ENCODE data around the gene GPALPP1.
"Not testable (repeated sequence)": the region's sequence is repeated elsewhere in the genome, so short reads cannot be mapped to it uniquely, and the experiment has no call there.

GPALPP1 gene

DNA sequence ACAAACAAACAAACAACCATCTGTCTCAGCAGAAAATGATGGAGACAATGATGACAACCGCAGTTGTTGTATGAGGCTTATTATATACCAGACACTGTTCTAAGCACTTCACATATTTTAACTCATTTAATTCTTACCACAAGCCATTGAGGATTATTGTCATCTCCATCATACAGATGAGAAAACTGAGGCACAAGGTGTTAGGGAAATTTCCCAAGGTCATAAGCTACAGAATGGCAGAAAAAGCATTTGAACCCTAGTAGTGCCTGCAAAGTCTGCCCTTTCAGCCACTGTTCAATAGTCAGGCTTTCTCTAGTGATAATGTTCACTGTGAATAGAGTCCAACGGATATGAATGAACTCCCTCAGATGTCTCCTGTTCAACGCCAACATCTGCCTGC lies 60.1 kb downstream of the GPALPP1 start:
- no peaks in the 10 kb centered on the region for H3K36me3 ChIP-seq (ENCODE audit: control insufficient read depth, insufficient read depth, low read length)
- no peaks in the 10 kb centered on the region for H3K4me1 ChIP-seq (ENCODE audit: control insufficient read depth, insufficient read depth, low read length)
- no peak overlapping the region for H3K4me3 ChIP-seq (ENCODE audit: low read length)
- no peak overlapping the region for H3K9ac ChIP-seq (ENCODE audit: low read length)
- H3K27me3 ChIP-seq (ENCODE audit: control insufficient read depth, insufficient read depth, low read length): peaks cover 1% of the 10 kb centered on the region
- no peak overlapping the region for H3K27ac ChIP-seq (ENCODE audit: low read depth, low read length)

DNA sequence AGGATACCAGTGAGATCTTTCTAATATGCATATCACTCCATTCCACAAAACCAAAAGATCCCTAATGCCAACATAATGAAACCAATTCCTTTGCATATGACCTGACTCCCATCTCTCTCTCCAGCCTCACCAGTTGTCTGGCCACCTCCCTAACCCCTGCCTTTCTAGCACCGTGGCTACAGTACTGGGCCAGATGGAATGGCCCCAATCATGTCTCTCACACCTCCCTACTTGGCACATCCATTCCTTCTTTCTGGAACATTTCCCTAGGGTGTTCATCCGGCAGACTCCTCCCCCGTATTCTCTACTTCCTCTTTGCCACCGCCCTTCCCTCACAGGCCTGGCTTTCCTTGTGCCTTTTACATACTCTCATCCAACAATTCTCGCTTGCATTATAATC lies 62.0 kb downstream of the GPALPP1 start:
- Histone ChIP-seq H3K27me3 (ENCODE audit: control insufficient read depth, insufficient read depth, low read length) (peaks cover 1% of the 10 kb centered on the region), H3K27ac (ENCODE audit: low read depth, low read length) (no peak overlapping the region), H3K4me1 (ENCODE audit: control insufficient read depth, insufficient read depth, low read length) (peaks cover 13% of the 10 kb centered on the region), H3K4me3 (ENCODE audit: low read length) (no peak overlapping the region), H3K9ac (ENCODE audit: low read length) (no peak overlapping the region), H3K36me3 (ENCODE audit: control insufficient read depth, insufficient read depth, low read length) (no peaks in the 10 kb centered on the region)

DNA sequence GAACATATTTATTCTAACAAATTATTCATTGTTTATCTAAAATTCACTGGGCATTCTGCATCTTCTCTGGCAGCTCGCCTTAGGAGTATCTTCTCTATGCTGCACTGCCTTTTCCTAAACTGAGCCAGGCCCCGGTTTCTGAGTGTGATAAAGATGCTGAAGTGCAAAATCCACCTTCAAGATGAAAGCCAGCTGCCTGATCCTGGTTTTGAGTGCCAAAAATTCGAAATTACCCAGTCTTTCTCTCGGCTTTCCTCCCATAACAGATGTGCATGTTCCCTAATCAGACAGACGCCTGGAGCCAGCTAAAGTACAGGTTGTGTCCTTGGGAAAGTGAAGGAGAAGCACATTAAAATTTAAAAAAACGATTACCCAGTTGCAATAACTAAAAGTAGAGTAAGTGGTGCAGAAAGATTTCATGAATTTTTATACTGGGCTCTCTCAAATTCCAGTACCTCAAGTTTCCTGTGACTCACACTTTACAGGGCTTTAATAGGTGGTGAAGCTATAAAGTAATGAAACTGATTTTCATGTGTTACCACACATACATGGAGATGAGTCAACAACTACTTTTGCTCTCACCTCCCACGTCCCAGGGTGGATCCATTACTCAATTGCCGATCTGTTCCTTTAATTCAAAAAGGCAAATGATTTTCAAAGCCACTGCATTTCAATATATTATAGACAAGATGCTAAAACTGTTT lies 66.0 kb downstream of the GPALPP1 start:
- peak overlapping the region; percentile 85 for H3K27ac ChIP-seq (ENCODE audit: low read depth, low read length)
- H3K4me1 ChIP-seq (ENCODE audit: control insufficient read depth, insufficient read depth, low read length): peaks cover 18% of the 10 kb centered on the region
- H3K9ac ChIP-seq (ENCODE audit: low read length): no peak overlapping the region
- H3K27me3 ChIP-seq (ENCODE audit: control insufficient read depth, insufficient read depth, low read length): peaks cover 1% of the 10 kb centered on the region
- H3K36me3 ChIP-seq (ENCODE audit: control insufficient read depth, insufficient read depth, low read length): no peaks in the 10 kb centered on the region
- H3K4me3 ChIP-seq (ENCODE audit: low read length): no peak overlapping the region

DNA sequence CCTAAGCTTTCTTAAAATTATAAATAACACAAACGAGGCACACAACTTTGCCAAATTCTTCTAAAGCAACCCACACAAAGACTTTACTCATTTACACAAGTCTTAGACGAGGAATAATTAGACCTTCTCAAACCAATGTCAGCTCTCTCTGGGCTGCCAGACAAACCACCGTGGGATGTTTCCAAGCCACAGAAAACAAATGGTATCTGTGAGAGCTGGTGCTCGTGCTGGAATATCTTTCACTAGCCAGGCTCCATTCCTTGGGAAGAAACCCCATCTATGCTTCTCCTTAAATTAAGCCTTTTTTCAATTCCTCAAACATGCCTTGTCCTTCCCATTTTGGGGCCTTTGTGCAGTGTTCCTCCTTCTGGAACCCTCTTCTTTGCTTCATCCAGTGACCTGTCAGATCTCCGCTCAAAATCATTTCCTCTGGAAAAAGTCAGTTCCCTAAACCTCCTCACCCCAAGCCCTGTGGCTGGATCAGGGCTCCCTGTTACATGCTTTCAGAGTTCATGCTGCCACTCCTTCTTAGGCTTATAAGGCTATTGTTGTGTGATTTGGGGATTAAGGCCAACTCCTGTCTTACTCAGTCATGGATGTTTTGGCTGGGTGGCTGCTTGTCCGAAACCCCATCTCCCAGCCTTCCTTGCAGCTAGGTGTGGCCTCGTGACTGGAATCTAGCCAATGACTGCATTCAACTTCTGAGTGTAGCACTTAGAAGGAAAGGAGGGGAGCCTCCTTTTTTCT lies 66.7 kb downstream of the GPALPP1 start:
- no peak overlapping the region for H3K9ac ChIP-seq (ENCODE audit: low read length)
- no peaks in the 10 kb centered on the region for H3K36me3 ChIP-seq (ENCODE audit: control insufficient read depth, insufficient read depth, low read length)
- H3K27me3 ChIP-seq (ENCODE audit: control insufficient read depth, insufficient read depth, low read length): peaks cover 1% of the 10 kb centered on the region
- no peak overlapping the region for H3K4me3 ChIP-seq (ENCODE audit: low read length)
- H3K27ac ChIP-seq (ENCODE audit: low read depth, low read length): peak overlapping the region; percentile 85
- H3K4me1 ChIP-seq (ENCODE audit: control insufficient read depth, insufficient read depth, low read length): peaks cover 18% of the 10 kb centered on the region

DNA sequence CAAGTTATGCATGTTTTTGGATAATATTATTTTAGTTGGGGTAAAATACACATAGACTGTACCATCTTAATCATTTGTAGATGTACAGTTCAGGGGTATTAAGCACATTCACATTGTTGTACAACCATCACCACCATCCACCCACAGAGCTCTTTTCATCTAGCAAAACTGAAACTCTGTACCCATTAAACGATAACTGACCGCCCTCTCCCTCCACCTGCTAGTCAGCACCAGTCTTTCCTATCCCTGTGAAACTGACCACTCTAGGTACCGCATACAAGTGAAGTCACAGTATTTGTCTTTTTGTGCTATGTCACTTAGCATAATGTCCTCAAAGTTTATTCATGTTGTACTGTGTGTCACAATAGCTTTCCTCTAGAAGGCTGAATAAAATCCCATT lies 70.7 kb downstream of the GPALPP1 start:
- H3K27me3 ChIP-seq (ENCODE audit: control insufficient read depth, insufficient read depth, low read length): no peaks in the 10 kb centered on the region

GRCh38 chr13:45063261-45063860 lies 74.0 kb downstream of the GPALPP1 start:
- H3K36me3 ChIP-seq (ENCODE audit: control insufficient read depth, insufficient read depth, low read length): no peaks in the 10 kb centered on the region
- H3K9ac ChIP-seq (ENCODE audit: low read length): no peak overlapping the region

More for the DNA sequence above, 70.7 kb downstream of the GPALPP1 start:
- H3K4me3 ChIP-seq (ENCODE audit: low read length): no peak overlapping the region
- no peaks in the 10 kb centered on the region for H3K36me3 ChIP-seq (ENCODE audit: control insufficient read depth, insufficient read depth, low read length)
- peaks cover 16% of the 10 kb centered on the region for H3K4me1 ChIP-seq (ENCODE audit: control insufficient read depth, insufficient read depth, low read length)
- no peak overlapping the region for H3K27ac ChIP-seq (ENCODE audit: low read depth, low read length)
- H3K9ac ChIP-seq (ENCODE audit: low read length): no peak overlapping the region

DNA sequence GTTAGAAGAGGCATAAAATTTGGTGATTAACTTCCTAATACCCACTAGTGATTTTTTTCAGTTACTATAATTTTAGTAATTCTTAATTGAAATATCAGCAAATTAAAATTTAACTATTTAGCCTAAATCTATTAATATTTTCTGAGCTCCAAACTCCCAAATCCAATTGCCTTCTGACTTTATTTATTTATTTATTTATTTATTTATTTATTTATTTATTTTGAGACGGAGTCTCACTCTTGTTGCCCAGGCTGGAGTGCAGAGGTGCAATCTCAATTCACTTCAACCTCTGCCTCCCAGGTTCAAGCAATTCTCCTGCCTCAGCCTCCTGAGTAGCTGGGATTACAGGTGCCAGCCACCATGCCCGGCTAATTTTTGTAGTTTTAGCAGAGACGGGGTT lies 74.6 kb downstream of the GPALPP1 start:
- not testable (repeated sequence) for H3K27ac ChIP-seq (ENCODE audit: low read depth, low read length); H3K4me1 ChIP-seq (ENCODE audit: control insufficient read depth, insufficient read depth, low read length); H3K27me3 ChIP-seq (ENCODE audit: control insufficient read depth, insufficient read depth, low read length); H3K4me3 ChIP-seq (ENCODE audit: low read length); H3K9ac ChIP-seq (ENCODE audit: low read length); H3K36me3 ChIP-seq (ENCODE audit: control insufficient read depth, insufficient read depth, low read length)

More at GRCh38 chr13:45063261-45063860, 74.0 kb downstream of the GPALPP1 start:
- Histone ChIP-seq H3K27ac (ENCODE audit: low read depth, low read length) (no peak overlapping the region), H3K27me3 (ENCODE audit: control insufficient read depth, insufficient read depth, low read length) (no peaks in the 10 kb centered on the region), H3K4me3 (ENCODE audit: low read length) (no peak overlapping the region), H3K4me1 (ENCODE audit: control insufficient read depth, insufficient read depth, low read length) (no peaks in the 10 kb centered on the region)

GRCh38 chr13:45064889-45065288 lies 75.6 kb downstream of the GPALPP1 start:
- Histone ChIP-seq H3K27ac (ENCODE audit: low read depth, low read length) (no peak overlapping the region), H3K36me3 (ENCODE audit: control insufficient read depth, insufficient read depth, low read length) (no peaks in the 10 kb centered on the region), H3K4me1 (ENCODE audit: control insufficient read depth, insufficient read depth, low read length) (no peaks in the 10 kb centered on the region), H3K4me3 (ENCODE audit: low read length) (no peak overlapping the region), H3K9ac (ENCODE audit: low read length) (no peak overlapping the region), H3K27me3 (ENCODE audit: control insufficient read depth, insufficient read depth, low read length) (no peaks in the 10 kb centered on the region)

DNA sequence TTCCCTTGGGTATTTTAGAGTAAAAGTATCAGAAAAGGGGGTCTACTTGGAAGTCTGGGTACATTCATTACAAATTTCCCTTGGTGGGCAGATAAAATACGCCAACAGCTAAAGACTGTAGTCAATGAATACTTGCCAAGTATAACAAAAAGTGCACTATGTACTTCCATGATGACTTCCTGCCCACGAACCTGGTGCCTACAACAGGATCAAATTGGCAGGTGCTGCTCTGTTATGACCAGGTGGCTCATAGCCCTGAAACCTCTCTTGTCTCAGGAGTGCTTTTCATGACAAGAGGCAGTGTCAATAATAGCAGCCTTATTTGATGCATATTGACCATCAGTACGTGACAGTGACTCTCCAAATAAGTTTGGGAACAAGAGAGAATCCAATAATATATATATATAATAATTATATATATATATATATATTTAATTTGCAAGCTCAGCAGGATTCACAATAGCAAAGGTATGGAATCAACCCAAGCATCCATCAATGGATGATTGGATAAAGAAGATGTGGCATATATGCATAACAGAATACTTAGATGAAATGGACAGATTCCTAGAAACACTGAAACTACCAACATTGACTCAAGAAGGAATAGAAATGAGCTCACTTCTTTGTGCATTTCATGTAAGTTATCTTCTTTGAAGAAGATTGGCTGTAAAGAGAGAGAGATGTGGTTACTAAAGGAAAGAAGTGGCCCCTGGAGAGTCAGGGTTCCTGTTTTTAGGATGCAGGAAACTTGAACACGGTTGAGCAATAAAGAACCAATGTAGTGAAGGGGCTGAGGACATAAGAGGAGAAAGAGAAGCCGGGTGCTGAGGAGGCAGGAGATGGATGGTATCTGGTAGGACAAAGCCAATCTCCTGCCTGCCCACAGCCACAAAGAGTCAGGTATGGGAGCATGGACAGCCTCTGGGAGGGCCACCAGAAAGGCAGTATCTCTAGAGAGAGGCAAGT lies 79.0 kb downstream of the GPALPP1 start:
- Histone ChIP-seq H3K4me1 (ENCODE audit: control insufficient read depth, insufficient read depth, low read length) (no peaks in the 10 kb centered on the region), H3K9ac (ENCODE audit: low read length) (no peak overlapping the region), H3K27me3 (ENCODE audit: control insufficient read depth, insufficient read depth, low read length) (no peaks in the 10 kb centered on the region), H3K27ac (ENCODE audit: low read depth, low read length) (no peak overlapping the region), H3K36me3 (ENCODE audit: control insufficient read depth, insufficient read depth, low read length) (no peaks in the 10 kb centered on the region), H3K4me3 (ENCODE audit: low read length) (no peak overlapping the region)

- Histone ChIP-seq H3K27ac (ENCODE audit: low read depth, low read length) (no peak overlapping the region), H3K9ac (ENCODE audit: low read length) (no peak overlapping the region), H3K27me3 (ENCODE audit: control insufficient read depth, insufficient read depth, low read length) (no peaks in the 10 kb centered on the region), H3K4me3 (ENCODE audit: low read length) (no peak overlapping the region), H3K4me1 (ENCODE audit: control insufficient read depth, insufficient read depth, low read length) (no peaks in the 10 kb centered on the region), H3K36me3 (ENCODE audit: control insufficient read depth, insufficient read depth, low read length) (no peaks in the 10 kb centered on the region)
These were observed 84.5 kb downstream of the GPALPP1 start for GRCh38 chr13:45073809-45074208.

GRCh38 chr13:45074721-45075120 lies 85.4 kb downstream of the GPALPP1 start:
- no peaks in the 10 kb centered on the region for H3K27me3 ChIP-seq (ENCODE audit: control insufficient read depth, insufficient read depth, low read length)

GRCh38 chr13:45078003-45078402 lies 88.7 kb downstream of the GPALPP1 start:
- Histone ChIP-seq H3K4me3 (ENCODE audit: low read length) (no peak overlapping the region), H3K4me1 (ENCODE audit: control insufficient read depth, insufficient read depth, low read length) (no peaks in the 10 kb centered on the region), H3K27me3 (ENCODE audit: control insufficient read depth, insufficient read depth, low read length) (no peaks in the 10 kb centered on the region), H3K9ac (ENCODE audit: low read length) (no peak overlapping the region), H3K36me3 (ENCODE audit: control insufficient read depth, insufficient read depth, low read length) (no peaks in the 10 kb centered on the region), H3K27ac (ENCODE audit: low read depth, low read length) (no peak overlapping the region)

More at GRCh38 chr13:45074721-45075120, 85.4 kb downstream of the GPALPP1 start:
- no peak overlapping the region for H3K27ac ChIP-seq (ENCODE audit: low read depth, low read length)
- no peak overlapping the region for H3K4me3 ChIP-seq (ENCODE audit: low read length)
- no peak overlapping the region for H3K9ac ChIP-seq (ENCODE audit: low read length)
- H3K36me3 ChIP-seq (ENCODE audit: control insufficient read depth, insufficient read depth, low read length): no peaks in the 10 kb centered on the region
- H3K4me1 ChIP-seq (ENCODE audit: control insufficient read depth, insufficient read depth, low read length): no peaks in the 10 kb centered on the region
